HEK293 (cell line): Measurements from ENCODE around the gene LRCH1.

ENCODE experiments used
- ZNF221 ChIP-seq: fragments of 450-650 bp; formaldehyde crosslinking; IDR thresholded peaks from 2 replicates; pipeline ENCODE4 v1.5.1; 2017; ENCODE audit warnings: missing biosample characterization, missing genetic modification characterization, borderline replicate concordance
- ZNF24 ChIP-seq: fragments of 450-650 bp; formaldehyde crosslinking; IDR thresholded peaks from 2 replicates; pipeline ENCODE4 v1.5.1; 2016; ENCODE audit warnings: missing biosample characterization, missing genetic modification characterization
- ZNF548 ChIP-seq: fragments of 450-650 bp; formaldehyde crosslinking; IDR thresholded peaks from 2 replicates; pipeline ENCODE4 v1.5.1; 2016; ENCODE audit warnings: missing biosample characterization, missing genetic modification characterization
- ZNF549 ChIP-seq: fragments of 450-650 bp; IDR thresholded peaks from 2 replicates; pipeline ENCODE4 v1.5.1; 2018; ENCODE audit warnings: missing biosample characterization, missing genetic modification characterization, mild to moderate bottlenecking, inconsistent platforms, moderate library complexity
- ZSCAN23 ChIP-seq: fragments of 450-650 bp; formaldehyde crosslinking; IDR thresholded peaks from 2 replicates; pipeline ENCODE4 v1.5.1; 2016; ENCODE audit warnings: missing biosample characterization, missing genetic modification characterization
- TF ChIP-seq, protein P1 (sequence below): fragments of 450-650 bp; formaldehyde crosslinking; IDR thresholded peaks from 2 replicates; pipeline ENCODE4 v1.5.1; 2016; ENCODE audit warnings: missing biosample characterization, missing genetic modification characterization
- TF ChIP-seq, protein P2 (sequence below): fragments of 450-650 bp; formaldehyde crosslinking; IDR thresholded peaks from 2 replicates; pipeline ENCODE4 v1.5.1; 2016; ENCODE audit warnings: missing biosample characterization, missing genetic modification characterization
- TF ChIP-seq, protein P3 (sequence below): fragments of 450-650 bp; formaldehyde crosslinking; IDR thresholded peaks from 2 replicates; pipeline ENCODE4 v1.5.1; 2016; ENCODE audit warnings: missing biosample characterization, missing genetic modification characterization

DNA sequence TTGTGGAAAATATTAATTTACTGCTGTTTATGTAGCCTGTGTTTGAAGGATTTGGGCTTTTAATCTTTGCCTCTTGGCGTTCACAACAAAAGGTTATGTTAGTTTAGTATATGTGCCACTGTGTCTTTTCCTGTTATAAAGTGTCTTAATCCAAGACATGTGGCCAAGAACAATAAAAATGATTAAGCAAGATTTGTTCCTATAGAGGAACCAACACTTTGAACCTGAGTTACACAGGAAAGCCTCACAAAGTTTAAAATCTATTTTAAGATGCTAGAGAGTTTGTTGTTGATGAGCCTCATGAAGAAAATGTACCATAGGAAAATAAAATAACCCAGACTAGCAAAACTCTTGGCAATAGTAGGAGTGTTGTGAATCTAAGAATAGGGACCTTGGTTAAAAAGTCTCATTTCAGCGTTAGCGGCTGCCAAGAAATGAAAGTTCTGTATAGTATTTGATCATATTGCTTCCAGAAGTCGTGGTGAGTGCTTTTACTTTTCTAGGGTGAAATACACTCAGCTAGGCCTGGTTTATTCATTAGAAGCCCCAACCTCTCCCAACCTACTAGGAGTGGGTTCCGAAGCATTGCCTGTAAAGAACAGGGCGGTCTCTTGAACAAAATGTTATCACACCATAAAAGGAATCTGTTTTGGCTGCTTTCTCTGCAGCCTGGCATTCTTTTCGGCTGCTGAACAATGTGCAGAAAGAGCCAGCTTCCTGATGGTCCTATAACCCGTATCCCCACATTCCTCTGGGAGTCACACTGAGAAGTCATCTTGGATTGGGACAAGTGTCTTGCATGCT lies 102.6 kb downstream of the LRCH1 start:
- TF ChIP-seq, protein P1, sequence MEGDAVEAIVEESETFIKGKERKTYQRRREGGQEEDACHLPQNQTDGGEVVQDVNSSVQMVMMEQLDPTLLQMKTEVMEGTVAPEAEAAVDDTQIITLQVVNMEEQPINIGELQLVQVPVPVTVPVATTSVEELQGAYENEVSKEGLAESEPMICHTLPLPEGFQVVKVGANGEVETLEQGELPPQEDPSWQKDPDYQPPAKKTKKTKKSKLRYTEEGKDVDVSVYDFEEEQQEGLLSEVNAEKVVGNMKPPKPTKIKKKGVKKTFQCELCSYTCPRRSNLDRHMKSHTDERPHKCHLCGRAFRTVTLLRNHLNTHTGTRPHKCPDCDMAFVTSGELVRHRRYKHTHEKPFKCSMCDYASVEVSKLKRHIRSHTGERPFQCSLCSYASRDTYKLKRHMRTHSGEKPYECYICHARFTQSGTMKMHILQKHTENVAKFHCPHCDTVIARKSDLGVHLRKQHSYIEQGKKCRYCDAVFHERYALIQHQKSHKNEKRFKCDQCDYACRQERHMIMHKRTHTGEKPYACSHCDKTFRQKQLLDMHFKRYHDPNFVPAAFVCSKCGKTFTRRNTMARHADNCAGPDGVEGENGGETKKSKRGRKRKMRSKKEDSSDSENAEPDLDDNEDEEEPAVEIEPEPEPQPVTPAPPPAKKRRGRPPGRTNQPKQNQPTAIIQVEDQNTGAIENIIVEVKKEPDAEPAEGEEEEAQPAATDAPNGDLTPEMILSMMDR (tag by site-specific recombination) = no peak
- no peak for TF ChIP-seq ZNF24 (tag by site-specific recombination)
- TF ChIP-seq, protein P2, sequence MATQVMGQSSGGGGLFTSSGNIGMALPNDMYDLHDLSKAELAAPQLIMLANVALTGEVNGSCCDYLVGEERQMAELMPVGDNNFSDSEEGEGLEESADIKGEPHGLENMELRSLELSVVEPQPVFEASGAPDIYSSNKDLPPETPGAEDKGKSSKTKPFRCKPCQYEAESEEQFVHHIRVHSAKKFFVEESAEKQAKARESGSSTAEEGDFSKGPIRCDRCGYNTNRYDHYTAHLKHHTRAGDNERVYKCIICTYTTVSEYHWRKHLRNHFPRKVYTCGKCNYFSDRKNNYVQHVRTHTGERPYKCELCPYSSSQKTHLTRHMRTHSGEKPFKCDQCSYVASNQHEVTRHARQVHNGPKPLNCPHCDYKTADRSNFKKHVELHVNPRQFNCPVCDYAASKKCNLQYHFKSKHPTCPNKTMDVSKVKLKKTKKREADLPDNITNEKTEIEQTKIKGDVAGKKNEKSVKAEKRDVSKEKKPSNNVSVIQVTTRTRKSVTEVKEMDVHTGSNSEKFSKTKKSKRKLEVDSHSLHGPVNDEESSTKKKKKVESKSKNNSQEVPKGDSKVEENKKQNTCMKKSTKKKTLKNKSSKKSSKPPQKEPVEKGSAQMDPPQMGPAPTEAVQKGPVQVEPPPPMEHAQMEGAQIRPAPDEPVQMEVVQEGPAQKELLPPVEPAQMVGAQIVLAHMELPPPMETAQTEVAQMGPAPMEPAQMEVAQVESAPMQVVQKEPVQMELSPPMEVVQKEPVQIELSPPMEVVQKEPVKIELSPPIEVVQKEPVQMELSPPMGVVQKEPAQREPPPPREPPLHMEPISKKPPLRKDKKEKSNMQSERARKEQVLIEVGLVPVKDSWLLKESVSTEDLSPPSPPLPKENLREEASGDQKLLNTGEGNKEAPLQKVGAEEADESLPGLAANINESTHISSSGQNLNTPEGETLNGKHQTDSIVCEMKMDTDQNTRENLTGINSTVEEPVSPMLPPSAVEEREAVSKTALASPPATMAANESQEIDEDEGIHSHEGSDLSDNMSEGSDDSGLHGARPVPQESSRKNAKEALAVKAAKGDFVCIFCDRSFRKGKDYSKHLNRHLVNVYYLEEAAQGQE = no peak
- no peak for TF ChIP-seq ZSCAN23 (tag by site-specific recombination)
- no peak for TF ChIP-seq ZNF549 (tag by site-specific recombination)
- no peak for TF ChIP-seq ZNF221 (tag by site-specific recombination)
- no peak for TF ChIP-seq ZNF548
- TF ChIP-seq, protein P3, sequence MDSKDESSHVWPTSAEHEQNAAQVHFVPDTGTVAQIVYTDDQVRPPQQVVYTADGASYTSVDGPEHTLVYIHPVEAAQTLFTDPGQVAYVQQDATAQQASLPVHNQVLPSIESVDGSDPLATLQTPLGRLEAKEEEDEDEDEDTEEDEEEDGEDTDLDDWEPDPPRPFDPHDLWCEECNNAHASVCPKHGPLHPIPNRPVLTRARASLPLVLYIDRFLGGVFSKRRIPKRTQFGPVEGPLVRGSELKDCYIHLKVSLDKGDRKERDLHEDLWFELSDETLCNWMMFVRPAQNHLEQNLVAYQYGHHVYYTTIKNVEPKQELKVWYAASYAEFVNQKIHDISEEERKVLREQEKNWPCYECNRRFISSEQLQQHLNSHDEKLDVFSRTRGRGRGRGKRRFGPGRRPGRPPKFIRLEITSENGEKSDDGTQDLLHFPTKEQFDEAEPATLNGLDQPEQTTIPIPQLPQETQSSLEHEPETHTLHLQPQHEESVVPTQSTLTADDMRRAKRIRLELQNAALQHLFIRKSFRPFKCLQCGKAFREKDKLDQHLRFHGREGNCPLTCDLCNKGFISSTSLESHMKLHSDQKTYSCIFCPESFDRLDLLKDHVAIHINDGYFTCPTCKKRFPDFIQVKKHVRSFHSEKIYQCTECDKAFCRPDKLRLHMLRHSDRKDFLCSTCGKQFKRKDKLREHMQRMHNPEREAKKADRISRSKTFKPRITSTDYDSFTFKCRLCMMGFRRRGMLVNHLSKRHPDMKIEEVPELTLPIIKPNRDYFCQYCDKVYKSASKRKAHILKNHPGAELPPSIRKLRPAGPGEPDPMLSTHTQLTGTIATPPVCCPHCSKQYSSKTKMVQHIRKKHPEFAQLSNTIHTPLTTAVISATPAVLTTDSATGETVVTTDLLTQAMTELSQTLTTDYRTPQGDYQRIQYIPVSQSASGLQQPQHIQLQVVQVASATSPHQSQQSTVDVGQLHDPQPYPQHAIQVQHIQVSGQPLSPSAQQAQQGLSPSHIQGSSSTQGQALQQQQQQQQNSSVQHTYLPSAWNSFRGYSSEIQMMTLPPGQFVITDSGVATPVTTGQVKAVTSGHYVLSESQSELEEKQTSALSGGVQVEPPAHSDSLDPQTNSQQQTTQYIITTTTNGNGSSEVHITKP = no peak
